Measurements from ENCODE around the gene CD99.

- TF ChIP-seq CREB1 (CRISPR knock-in tag; IDR thresholded peaks at IDR 0.05; ENCODE audit: low read depth) (no peak), CTCF (conservative IDR thresholded peaks at IDR 0.05; ENCODE audit: low read depth in 2 of 2) (no peak), EZH2 (IDR thresholded peaks at IDR 0.05; ENCODE audit: low read depth, unreplicated experiment) (no peak), POLR2AphosphoS5 (IDR thresholded peaks at IDR 0.05; ENCODE audit: low read depth) (no peak), EZH2phosphoT487 (IDR thresholded peaks at IDR 0.05; ENCODE audit: unreplicated experiment) (no peak)
- TF ChIP-seq, protein P1, sequence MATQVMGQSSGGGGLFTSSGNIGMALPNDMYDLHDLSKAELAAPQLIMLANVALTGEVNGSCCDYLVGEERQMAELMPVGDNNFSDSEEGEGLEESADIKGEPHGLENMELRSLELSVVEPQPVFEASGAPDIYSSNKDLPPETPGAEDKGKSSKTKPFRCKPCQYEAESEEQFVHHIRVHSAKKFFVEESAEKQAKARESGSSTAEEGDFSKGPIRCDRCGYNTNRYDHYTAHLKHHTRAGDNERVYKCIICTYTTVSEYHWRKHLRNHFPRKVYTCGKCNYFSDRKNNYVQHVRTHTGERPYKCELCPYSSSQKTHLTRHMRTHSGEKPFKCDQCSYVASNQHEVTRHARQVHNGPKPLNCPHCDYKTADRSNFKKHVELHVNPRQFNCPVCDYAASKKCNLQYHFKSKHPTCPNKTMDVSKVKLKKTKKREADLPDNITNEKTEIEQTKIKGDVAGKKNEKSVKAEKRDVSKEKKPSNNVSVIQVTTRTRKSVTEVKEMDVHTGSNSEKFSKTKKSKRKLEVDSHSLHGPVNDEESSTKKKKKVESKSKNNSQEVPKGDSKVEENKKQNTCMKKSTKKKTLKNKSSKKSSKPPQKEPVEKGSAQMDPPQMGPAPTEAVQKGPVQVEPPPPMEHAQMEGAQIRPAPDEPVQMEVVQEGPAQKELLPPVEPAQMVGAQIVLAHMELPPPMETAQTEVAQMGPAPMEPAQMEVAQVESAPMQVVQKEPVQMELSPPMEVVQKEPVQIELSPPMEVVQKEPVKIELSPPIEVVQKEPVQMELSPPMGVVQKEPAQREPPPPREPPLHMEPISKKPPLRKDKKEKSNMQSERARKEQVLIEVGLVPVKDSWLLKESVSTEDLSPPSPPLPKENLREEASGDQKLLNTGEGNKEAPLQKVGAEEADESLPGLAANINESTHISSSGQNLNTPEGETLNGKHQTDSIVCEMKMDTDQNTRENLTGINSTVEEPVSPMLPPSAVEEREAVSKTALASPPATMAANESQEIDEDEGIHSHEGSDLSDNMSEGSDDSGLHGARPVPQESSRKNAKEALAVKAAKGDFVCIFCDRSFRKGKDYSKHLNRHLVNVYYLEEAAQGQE (IDR thresholded peaks at IDR 0.05; ENCODE audit: unreplicated experiment), result no peak
Observed at GRCh38 chrX:2694914-2695267, 3.8 kb downstream of the CD99 start.
